ENCODE data around the gene UEVLD. TPM values are rescaled to one million over a fixed set of nuclear protein-coding genes. Genes with fewer than 3 reads are reported as not detected.

UEVLD gene
- polyA plus RNA-seq, 1 donor (not counting 4 experiments of a cell fraction or from before 2014, with no cell fraction given): 34.2 TPM

DNA sequence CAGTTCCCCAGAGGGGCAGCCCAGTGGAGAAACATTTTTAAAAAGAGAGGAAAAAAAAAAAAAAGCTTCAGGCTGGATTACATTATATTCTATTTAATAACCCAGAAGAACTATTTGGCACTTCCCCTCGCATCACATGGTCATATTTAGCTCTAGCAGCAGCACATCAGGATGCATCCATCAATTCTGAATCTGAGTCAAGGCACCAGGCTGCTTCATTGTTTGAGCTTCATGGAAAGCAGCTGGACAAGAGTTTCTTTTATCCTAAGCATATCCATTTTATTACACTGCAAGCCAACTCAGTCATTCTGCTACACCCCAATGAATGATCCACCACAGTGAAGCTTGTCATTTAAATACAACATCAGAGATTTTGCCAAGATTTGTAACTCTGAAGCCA is 35.6 kb upstream of the UEVLD start:
- no peak for TF ChIP-seq EZH2 (IDR thresholded peaks at IDR 0.05; ENCODE audit: low read length)
- TF ChIP-seq, protein P1, sequence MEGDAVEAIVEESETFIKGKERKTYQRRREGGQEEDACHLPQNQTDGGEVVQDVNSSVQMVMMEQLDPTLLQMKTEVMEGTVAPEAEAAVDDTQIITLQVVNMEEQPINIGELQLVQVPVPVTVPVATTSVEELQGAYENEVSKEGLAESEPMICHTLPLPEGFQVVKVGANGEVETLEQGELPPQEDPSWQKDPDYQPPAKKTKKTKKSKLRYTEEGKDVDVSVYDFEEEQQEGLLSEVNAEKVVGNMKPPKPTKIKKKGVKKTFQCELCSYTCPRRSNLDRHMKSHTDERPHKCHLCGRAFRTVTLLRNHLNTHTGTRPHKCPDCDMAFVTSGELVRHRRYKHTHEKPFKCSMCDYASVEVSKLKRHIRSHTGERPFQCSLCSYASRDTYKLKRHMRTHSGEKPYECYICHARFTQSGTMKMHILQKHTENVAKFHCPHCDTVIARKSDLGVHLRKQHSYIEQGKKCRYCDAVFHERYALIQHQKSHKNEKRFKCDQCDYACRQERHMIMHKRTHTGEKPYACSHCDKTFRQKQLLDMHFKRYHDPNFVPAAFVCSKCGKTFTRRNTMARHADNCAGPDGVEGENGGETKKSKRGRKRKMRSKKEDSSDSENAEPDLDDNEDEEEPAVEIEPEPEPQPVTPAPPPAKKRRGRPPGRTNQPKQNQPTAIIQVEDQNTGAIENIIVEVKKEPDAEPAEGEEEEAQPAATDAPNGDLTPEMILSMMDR (optimal IDR thresholded peaks at IDR 0.05 in 1 of 3, IDR thresholded peaks at IDR 0.05 in 1 of 3, conservative IDR thresholded peaks at IDR 0.05 in 1 of 3; ENCODE audit: extremely low read depth in 1 of 3, insufficient read depth in 2 of 3, low read length in 3 of 3): no peak
- FAIRE-seq: no peak
- no peak overlapping the region for H3K4me3 ChIP-seq (ENCODE audit: control insufficient read depth in 2 of 3, extremely low read depth in 1 of 3, insufficient read depth in 2 of 3, low read depth in 1 of 3, low read length in 3 of 3)

DNA sequence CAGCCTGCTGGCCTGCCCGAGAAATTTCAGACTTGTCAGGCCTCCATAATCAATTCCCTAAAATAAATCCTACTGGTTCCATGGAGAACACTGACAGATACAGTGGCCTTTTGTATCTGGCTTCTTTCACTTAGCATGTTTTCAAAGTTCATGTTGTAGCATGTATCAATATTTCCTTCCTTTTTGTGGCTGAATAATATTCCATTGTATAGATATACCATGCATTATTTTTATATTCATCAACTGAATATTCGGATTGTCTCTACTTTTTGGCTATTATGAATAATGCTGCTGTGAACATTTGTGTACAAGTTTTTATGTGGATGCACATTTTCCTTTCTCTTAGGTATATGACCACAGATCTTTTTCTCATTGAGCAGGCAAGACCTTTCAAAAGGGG is 35.2 kb upstream of the UEVLD start:
- no peak overlapping the region for H2AFZ ChIP-seq (ENCODE audit: control insufficient read depth, low read length)
- H3K27ac ChIP-seq (ENCODE audit: control insufficient read depth, insufficient read depth, low read length): no peak overlapping the region
- dilution Hi-C loops (cut with MboI; ENCODE audit: extremely low pct_ligation_motif_present, low sequenced_read_pairs): no loop called here
- peaks cover under 1% of the 10 kb centered on the region for H3K4me1 ChIP-seq (ENCODE audit: control insufficient read depth, extremely low read depth, insufficient read depth, low read length)
- no peak overlapping the region for H3K9ac ChIP-seq (ENCODE audit: control insufficient read depth, extremely low read depth, insufficient read depth, low read length)
- no peaks in the 10 kb centered on the region for H3K36me3 ChIP-seq (ENCODE audit: control insufficient read depth in 2 of 2, extremely low read depth in 1 of 2, insufficient read depth in 2 of 2, low read length in 2 of 2)
- H3K79me2 ChIP-seq (ENCODE audit: control insufficient read depth, insufficient read depth, low read length): peaks cover 91% of the 10 kb centered on the region
- TF ChIP-seq, protein P1 (optimal IDR thresholded peaks at IDR 0.05 in 1 of 3, IDR thresholded peaks at IDR 0.05 in 1 of 3, conservative IDR thresholded peaks at IDR 0.05 in 1 of 3; ENCODE audit: extremely low read depth in 1 of 3, insufficient read depth in 2 of 3, low read length in 3 of 3): no peak
- TF ChIP-seq EZH2 (IDR thresholded peaks at IDR 0.05; ENCODE audit: low read length): no peak
- H3K4me2 ChIP-seq (ENCODE audit: control insufficient read depth, extremely low read depth, insufficient read depth, low read depth, low read length): no peak overlapping the region
- no peaks in the 10 kb centered on the region for H3K27me3 ChIP-seq (ENCODE audit: control insufficient read depth, extremely low read depth, insufficient read depth, low read length)
- H4K20me1 ChIP-seq (ENCODE audit: control insufficient read depth, extremely low read depth, insufficient read depth, low read length): no peaks in the 10 kb centered on the region
- FAIRE-seq (no peak), DNase-seq (ENCODE audit: low read depth, low spot score) (no peak)
- H3K9me1 ChIP-seq (ENCODE audit: control insufficient read depth, extremely low read depth, insufficient read depth, low read length): no peaks in the 10 kb centered on the region
- no peaks in the 10 kb centered on the region for H3K9me3 ChIP-seq (ENCODE audit: control insufficient read depth, low read depth, low read length)
- H3K4me3 ChIP-seq (ENCODE audit: control insufficient read depth in 2 of 3, extremely low read depth in 1 of 3, insufficient read depth in 2 of 3, low read depth in 1 of 3, low read length in 3 of 3): no peak overlapping the region

More for the DNA sequence above, 35.6 kb upstream of the UEVLD start:
- Histone ChIP-seq H3K36me3 (ENCODE audit: control insufficient read depth in 2 of 2, extremely low read depth in 1 of 2, insufficient read depth in 2 of 2, low read length in 2 of 2) (no peaks in the 10 kb centered on the region), H3K79me2 (ENCODE audit: control insufficient read depth, insufficient read depth, low read length) (peaks cover 91% of the 10 kb centered on the region), H3K9me1 (ENCODE audit: control insufficient read depth, extremely low read depth, insufficient read depth, low read length) (no peaks in the 10 kb centered on the region), H3K27ac (ENCODE audit: control insufficient read depth, insufficient read depth, low read length) (no peak overlapping the region), H3K9me3 (ENCODE audit: control insufficient read depth, low read depth, low read length) (no peaks in the 10 kb centered on the region), H2AFZ (ENCODE audit: control insufficient read depth, low read length) (no peak overlapping the region), H3K4me2 (ENCODE audit: control insufficient read depth, extremely low read depth, insufficient read depth, low read depth, low read length) (no peak overlapping the region), H3K4me1 (ENCODE audit: control insufficient read depth, extremely low read depth, insufficient read depth, low read length) (no peaks in the 10 kb centered on the region), H3K9ac (ENCODE audit: control insufficient read depth, extremely low read depth, insufficient read depth, low read length) (no peak overlapping the region), H3K27me3 (ENCODE audit: control insufficient read depth, extremely low read depth, insufficient read depth, low read length) (no peaks in the 10 kb centered on the region), H4K20me1 (ENCODE audit: control insufficient read depth, extremely low read depth, insufficient read depth, low read length) (no peaks in the 10 kb centered on the region)
- dilution Hi-C loops (cut with MboI; ENCODE audit: extremely low pct_ligation_motif_present, low sequenced_read_pairs): no loop called here
- DNase-seq (ENCODE audit: low read depth, low spot score): no peak

Data from keratinocyte (primary cell).